ENCODE results near the gene PLD5.
"Not testable (repeated sequence)": the region's sequence is repeated elsewhere in the genome, so short reads cannot be mapped to it uniquely, and the experiment has no call there.

The PLD5 gene

GRCh38 chr1:242416657-242417056, 107.8 kb downstream of the PLD5 start:
- DNase-seq: no peak

- no peak for DNase-seq
These were observed 111.6 kb downstream of the PLD5 start for GRCh38 chr1:242412921-242413320.

- no peak for DNase-seq
These were observed 112.6 kb downstream of the PLD5 start for GRCh38 chr1:242411901-242412300.

GRCh38 chr1:242405947-242406346, 118.5 kb downstream of the PLD5 start:
- no peak for DNase-seq

- DNase-seq: no peak
These were observed 120.2 kb downstream of the PLD5 start for GRCh38 chr1:242404296-242404695.

GRCh38 chr1:242402956-242403355, 121.5 kb downstream of the PLD5 start:
- DNase-seq: no peak

GRCh38 chr1:242401937-242402336, 122.6 kb downstream of the PLD5 start:
- no peak for DNase-seq

- DNase-seq: no peak
These were observed 126.1 kb downstream of the PLD5 start for GRCh38 chr1:242398351-242398750.

- no peak for DNase-seq
These were observed 132.6 kb downstream of the PLD5 start for GRCh38 chr1:242391896-242392295.

- DNase-seq: not testable (repeated sequence)
These were observed 148.4 kb downstream of the PLD5 start for GRCh38 chr1:242376121-242376520.

GRCh38 chr1:242350446-242350845, 174.1 kb downstream of the PLD5 start:
- DNase-seq: not testable (repeated sequence)

GRCh38 chr1:242349636-242350035, 174.9 kb downstream of the PLD5 start:
- no peak for DNase-seq

- not testable (repeated sequence) for DNase-seq
These were observed 193.6 kb downstream of the PLD5 start for GRCh38 chr1:242330865-242331264.

- not testable (repeated sequence) for DNase-seq
These were observed 197.1 kb downstream of the PLD5 start for GRCh38 chr1:242327381-242327780.

GRCh38 chr1:242321981-242322380, 202.5 kb downstream of the PLD5 start:
- DNase-seq: not testable (repeated sequence)

- no peak for DNase-seq
These were observed 206.4 kb downstream of the PLD5 start for GRCh38 chr1:242318140-242318539.

GRCh38 chr1:242314865-242315264, 209.6 kb downstream of the PLD5 start:
- not testable (repeated sequence) for DNase-seq

- not testable (repeated sequence) for DNase-seq
These were observed 210.3 kb downstream of the PLD5 start for GRCh38 chr1:242314085-242314649.

GRCh38 chr1:242308681-242309080, 215.8 kb downstream of the PLD5 start:
- not testable (repeated sequence) for DNase-seq

GRCh38 chr1:242293781-242294180, 230.7 kb downstream of the PLD5 start:
- DNase-seq: not testable (repeated sequence)

GRCh38 chr1:242288067-242288466, 236.4 kb downstream of the PLD5 start:
- DNase-seq: not testable (repeated sequence)

GRCh38 chr1:242282758-242283485, 241.6 kb downstream of the PLD5 start:
- DNase-seq: not testable (repeated sequence)

- DNase-seq: not testable (repeated sequence)
These were observed 246.1 kb downstream of the PLD5 start for GRCh38 chr1:242278406-242278805.

GRCh38 chr1:242276769-242277168, 247.7 kb downstream of the PLD5 start:
- not testable (repeated sequence) for DNase-seq

GRCh38 chr1:242267004-242267403, 257.5 kb downstream of the PLD5 start:
- not testable (repeated sequence) for DNase-seq

Data from NCI-H1105 (cell line).